GM21526 (cell line): Measurements from ENCODE around the gene THRB.
A peak's percentile ranks its signal among the peaks of the same experiment; 100 is the strongest.

Source experiments
- ATAC-seq: cut with Tn5 transposase; IDR thresholded peaks from one replicate; pipeline ENCODE4 v1.9.1; 2021; ENCODE audit warnings: moderate library complexity; ENCODE audit not compliant: unreplicated experiment, low FRiP score

The THRB gene

GRCh38 chr3:24513463-24513862 is 18.8 kb upstream of the THRB start:
- ATAC-seq, result no peak

- ATAC-seq, result no peak
Observed at GRCh38 chr3:24512564-24513197, 18.0 kb upstream of the THRB start.

- ATAC-seq, result no peak
Observed at GRCh38 chr3:24510030-24510648, 15.5 kb upstream of the THRB start.

- ATAC-seq, result no peak
Observed at GRCh38 chr3:24508423-24508839, 13.8 kb upstream of the THRB start.

- no peak for ATAC-seq
Observed at GRCh38 chr3:24507776-24508422, 13.2 kb upstream of the THRB start.

- ATAC-seq, result no peak
Observed at GRCh38 chr3:24506966-24507775, 12.5 kb upstream of the THRB start.

GRCh38 chr3:24505691-24506550 is 11.3 kb upstream of the THRB start:
- no peak for ATAC-seq

GRCh38 chr3:24504772-24505171 is 10.1 kb upstream of the THRB start:
- no peak for ATAC-seq

GRCh38 chr3:24503616-24504113 is 9.0 kb upstream of the THRB start:
- ATAC-seq, result peak; percentile 94

GRCh38 chr3:24502690-24503089 is 8.0 kb upstream of the THRB start:
- no peak for ATAC-seq

- no peak for ATAC-seq
Observed at GRCh38 chr3:24500806-24501205, 6.2 kb upstream of the THRB start.

GRCh38 chr3:24499991-24500390 is 5.3 kb upstream of the THRB start:
- ATAC-seq, result no peak

- ATAC-seq, result no peak
Observed at GRCh38 chr3:24498796-24499195, 4.1 kb upstream of the THRB start.

- no peak for ATAC-seq
Observed at GRCh38 chr3:24498391-24498790, 3.7 kb upstream of the THRB start.

GRCh38 chr3:24497942-24498341 is 3.3 kb upstream of the THRB start:
- no peak for ATAC-seq

- ATAC-seq, result peak; percentile 40
Observed at GRCh38 chr3:24496529-24497482, 2.2 kb upstream of the THRB start.

GRCh38 chr3:24495326-24495994 is 810 bp upstream of the THRB start:
- ATAC-seq, result peak; percentile 13
